Fibroblast of the aortic adventitia (primary cell): Measurements from ENCODE around the gene NECAP2. TPM values are rescaled to one million over a fixed set of nuclear protein-coding genes. Genes with fewer than 3 reads are reported as not detected.
A peak's percentile ranks its signal among the peaks of the same experiment; 100 is the strongest.
"Not testable (repeated sequence)": the region's sequence is repeated elsewhere in the genome, so short reads cannot be mapped to it uniquely, and the experiment has no call there.

ENCODE experiments used
- DNase-seq: peaks from one replicate; pipeline ENCODE4 v3.0.0-alpha.2; 2010; ENCODE audit warnings: low read depth
- H3K4me3 ChIP-seq: 2 replicates; pipeline ENCODE4 v1.5.1; 2011; ENCODE audit warnings: low read depth, mild to moderate bottlenecking, control low read depth, low read length, moderate library complexity
- CTCF ChIP-seq: IDR thresholded peaks from 2 replicates; pipeline ENCODE4 v1.5.1; 2011; ENCODE audit warnings: mild to moderate bottlenecking, low read length, control low read depth, inconsistent platforms; ENCODE audit not compliant: insufficient read depth
- total RNA-seq: library from RNA; depleted of rRNA; stranded (reverse); fragments of >200 nt; gene quantifications from 2 replicates; pipeline ENCODE4 v1.2.3, GENCODE V29; 2012; ENCODE audit warnings: low replicate concordance

NECAP2 gene
- total RNA-seq, 1 donor: 73.9 TPM

- no peak overlapping the region for H3K4me3 ChIP-seq
- no peak for DNase-seq
- TF ChIP-seq CTCF: no peak
These were observed 50.6 kb downstream of the NECAP2 start for GRCh38 chr1:16491056-16491675.

DNA sequence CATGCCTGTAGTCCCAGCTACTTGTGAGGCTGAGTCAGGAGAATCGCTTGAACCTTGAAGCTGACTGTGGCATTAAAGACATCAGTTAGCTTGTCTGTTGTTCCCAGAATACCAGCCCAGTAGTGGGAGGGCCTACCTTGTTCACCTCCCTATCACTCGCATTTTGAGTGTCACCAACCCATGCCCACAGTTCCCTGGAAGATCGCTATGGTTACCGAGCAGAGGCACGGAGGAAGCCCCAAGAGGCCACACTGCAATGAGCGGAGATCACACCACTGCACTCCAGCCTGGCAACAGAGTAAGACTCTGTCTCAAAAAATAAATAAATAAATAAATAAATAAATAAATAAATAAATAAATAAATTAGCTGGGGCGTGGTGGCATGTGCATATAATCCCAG is 52.4 kb downstream of the NECAP2 start:
- DNase-seq, H3K4me3 ChIP-seq: not testable (repeated sequence)

DNA sequence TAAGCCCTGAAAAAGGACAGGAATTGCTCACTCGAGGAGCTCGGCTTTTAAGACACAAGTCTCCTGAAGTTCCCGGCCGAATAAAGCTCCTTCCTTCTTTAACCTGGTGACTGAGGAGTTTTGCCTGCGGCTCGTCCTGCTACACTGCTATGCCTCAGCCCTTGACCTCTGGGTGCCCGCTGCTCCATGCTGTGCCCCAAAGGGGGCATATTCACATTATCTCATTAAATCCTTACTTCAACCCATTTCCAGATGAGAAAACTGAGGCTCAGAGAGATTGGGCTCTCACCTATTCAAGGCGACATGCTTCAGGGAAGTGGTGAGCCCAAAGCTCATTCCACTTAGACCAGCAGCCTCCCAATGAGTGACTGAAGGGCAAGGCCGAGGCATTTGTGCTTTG is 53.2 kb downstream of the NECAP2 start:
- DNase-seq, H3K4me3 ChIP-seq: not testable (repeated sequence)

GRCh38 chr1:16497474-16497904 is 57.0 kb downstream of the NECAP2 start:
- not testable (repeated sequence) for H3K4me3 ChIP-seq, DNase-seq

DNA sequence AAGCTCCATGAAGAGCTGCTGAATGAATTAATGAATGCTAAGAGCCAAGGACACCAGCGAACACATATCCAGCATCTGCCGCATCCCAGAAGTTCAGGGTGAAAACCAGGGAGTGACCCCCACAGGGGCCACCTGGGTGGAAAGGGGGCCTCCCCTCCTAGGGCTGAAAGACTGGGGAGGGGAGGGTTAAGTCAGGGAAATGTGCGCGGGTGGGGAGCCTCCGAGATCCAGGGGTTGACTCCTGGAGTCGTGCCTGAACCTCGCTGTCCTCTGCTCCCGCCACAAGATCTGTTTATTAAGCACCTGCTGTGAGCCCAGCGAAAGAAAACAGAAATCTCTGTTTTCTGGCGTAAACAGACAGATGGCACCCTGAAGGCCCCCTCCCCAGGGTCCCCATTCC is 57.5 kb downstream of the NECAP2 start:
- peak overlapping the region; percentile 85 for H3K4me3 ChIP-seq
- DNase-seq: not testable (repeated sequence)

GRCh38 chr1:16498573-16499413 is 58.3 kb downstream of the NECAP2 start:
- peak overlapping the region; percentile 85 for H3K4me3 ChIP-seq
- DNase-seq: peak; percentile 75
- TF ChIP-seq CTCF: no peak

DNA sequence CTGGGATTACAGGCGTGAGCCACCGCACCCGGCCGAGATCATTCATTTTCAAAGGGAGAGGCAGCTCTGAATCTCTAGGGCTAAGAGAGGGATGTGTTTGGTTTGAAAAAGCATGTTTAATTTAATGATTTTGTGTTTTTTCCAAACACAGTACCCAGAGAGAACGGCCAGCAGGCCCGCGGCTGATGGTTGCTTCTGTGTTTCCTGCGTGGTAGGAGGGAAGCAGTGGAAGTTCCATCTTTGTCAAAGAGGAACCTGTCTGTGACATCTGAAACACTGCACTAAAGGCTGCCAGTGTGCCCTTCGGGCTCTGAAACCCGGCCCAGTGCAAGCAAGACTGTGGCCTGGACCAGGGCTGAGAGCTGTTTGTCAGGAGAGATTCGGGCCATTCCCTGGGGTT is 59.9 kb downstream of the NECAP2 start:
- not testable (repeated sequence) for DNase-seq, H3K4me3 ChIP-seq

DNA sequence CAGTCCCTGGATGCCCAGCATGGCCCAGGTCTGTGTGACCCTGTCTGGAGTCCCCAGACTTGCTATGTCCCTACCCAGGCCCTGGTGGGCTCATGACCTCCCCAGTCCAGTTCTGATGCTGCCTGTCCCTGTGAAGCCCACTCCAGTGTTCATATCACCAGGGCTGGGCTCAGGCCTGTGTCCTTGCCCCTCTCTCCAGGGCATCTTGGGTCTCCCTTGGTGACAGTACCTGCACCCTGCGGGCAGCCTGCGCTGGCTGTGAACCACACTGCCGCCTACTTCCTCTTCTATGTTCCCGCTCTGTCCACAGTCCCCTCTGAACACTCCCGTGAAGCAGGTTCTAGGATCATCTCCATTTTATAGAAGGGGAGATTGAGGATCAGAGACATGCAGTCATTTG is 60.5 kb downstream of the NECAP2 start:
- not testable (repeated sequence) for DNase-seq, H3K4me3 ChIP-seq

DNA sequence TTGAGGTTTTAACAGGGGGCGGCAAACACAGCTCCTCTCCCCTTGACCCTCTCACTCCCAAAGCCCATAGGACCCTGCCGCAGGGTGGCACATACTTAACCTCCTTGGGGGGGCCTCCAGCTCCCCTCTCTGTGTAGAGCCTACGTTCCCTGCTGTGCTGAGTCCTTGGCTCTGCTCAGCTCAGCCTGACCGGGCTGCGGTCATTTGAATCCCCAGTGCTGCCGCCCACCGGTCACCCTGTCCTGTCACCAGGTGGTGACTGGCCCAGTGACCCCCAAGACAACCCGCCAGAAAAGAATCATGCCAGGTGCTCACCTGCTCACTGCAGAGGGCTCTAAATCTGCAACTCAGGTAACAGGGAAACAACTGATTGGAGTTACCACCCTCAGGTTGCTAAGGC is 60.9 kb downstream of the NECAP2 start:
- not testable (repeated sequence) for DNase-seq, H3K4me3 ChIP-seq

DNA sequence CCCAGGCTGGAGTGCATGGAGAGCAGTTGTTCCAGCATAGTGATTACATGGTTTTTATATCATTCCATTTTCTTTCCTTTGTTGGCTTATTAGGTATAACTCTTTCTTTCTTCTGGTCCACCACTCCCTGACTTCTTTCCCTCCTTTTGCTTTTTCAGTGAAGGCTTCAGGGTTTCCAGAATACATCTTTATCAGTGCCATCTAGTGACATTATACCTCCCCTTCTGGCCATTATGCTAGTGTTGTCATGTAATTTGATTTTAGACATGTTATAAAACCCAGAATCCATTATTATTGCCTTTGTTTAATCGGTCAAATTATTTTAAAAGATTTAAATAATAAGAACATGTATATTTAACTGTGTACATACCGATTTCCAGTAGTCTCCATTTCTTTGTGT is 63.0 kb downstream of the NECAP2 start:
- no peak for DNase-seq
- H3K4me3 ChIP-seq: no peak overlapping the region
- TF ChIP-seq CTCF: no peak

- not testable (repeated sequence) for H3K4me3 ChIP-seq, DNase-seq
These were observed 65.3 kb downstream of the NECAP2 start for GRCh38 chr1:16505870-16506269.

GRCh38 chr1:16506364-16507136 is 66.0 kb downstream of the NECAP2 start:
- not testable (repeated sequence) for DNase-seq, H3K4me3 ChIP-seq

- DNase-seq: not testable (repeated sequence)
These were observed 68.4 kb downstream of the NECAP2 start for GRCh38 chr1:16508861-16509445.

More at GRCh38 chr1:16508861-16509445, 68.4 kb downstream of the NECAP2 start:
- not testable (repeated sequence) for H3K4me3 ChIP-seq
